Measurements from ENCODE around the gene SLC9A9.

DNA sequence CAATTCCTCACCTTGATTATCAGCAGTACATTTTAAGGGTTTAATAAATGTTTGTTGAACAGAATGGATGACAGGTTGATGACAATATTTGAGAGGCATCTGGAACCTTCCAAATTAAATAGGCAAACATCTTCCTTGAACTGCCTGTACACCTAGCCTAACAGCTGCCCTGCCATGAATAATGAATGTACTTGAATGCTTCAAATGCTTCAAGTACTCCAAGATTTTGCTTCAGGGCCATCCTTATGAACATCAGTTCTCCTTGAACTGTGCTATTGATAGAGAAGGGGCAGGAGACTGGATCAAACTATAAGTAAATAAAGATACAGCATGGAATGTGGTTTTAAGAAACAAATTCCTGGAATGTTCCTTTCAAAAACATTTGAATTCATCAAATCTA is 591.9 kb downstream of the SLC9A9 start:
- TF ChIP-seq POLR2AphosphoS5 (IDR thresholded peaks at IDR 0.05; ENCODE audit: low read depth, low read length): no peak
- TF ChIP-seq RFX5 (IDR thresholded peaks at IDR 0.05; ENCODE audit: low read length): no peak
- no peak for TF ChIP-seq FOXM1 (IDR thresholded peaks at IDR 0.05; ENCODE audit: low read depth)
- TF ChIP-seq FOXJ3 (CRISPR knock-in tag; IDR thresholded peaks at IDR 0.05): no peak
- TF ChIP-seq, protein P1, sequence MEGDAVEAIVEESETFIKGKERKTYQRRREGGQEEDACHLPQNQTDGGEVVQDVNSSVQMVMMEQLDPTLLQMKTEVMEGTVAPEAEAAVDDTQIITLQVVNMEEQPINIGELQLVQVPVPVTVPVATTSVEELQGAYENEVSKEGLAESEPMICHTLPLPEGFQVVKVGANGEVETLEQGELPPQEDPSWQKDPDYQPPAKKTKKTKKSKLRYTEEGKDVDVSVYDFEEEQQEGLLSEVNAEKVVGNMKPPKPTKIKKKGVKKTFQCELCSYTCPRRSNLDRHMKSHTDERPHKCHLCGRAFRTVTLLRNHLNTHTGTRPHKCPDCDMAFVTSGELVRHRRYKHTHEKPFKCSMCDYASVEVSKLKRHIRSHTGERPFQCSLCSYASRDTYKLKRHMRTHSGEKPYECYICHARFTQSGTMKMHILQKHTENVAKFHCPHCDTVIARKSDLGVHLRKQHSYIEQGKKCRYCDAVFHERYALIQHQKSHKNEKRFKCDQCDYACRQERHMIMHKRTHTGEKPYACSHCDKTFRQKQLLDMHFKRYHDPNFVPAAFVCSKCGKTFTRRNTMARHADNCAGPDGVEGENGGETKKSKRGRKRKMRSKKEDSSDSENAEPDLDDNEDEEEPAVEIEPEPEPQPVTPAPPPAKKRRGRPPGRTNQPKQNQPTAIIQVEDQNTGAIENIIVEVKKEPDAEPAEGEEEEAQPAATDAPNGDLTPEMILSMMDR (IDR thresholded peaks at IDR 0.05): no peak
- no peak for TF ChIP-seq EP300 (IDR thresholded peaks at IDR 0.05; ENCODE audit: borderline replicate concordance in 1 of 2, low read depth in 1 of 2, low read length in 1 of 2)

Measured in SK-N-SH (cell line).